Measurements from ENCODE around the gene HS2ST1.
A peak's percentile ranks its signal among the peaks of the same experiment; 100 is the strongest.
"Not testable (repeated sequence)": the region's sequence is repeated elsewhere in the genome, so short reads cannot be mapped to it uniquely, and the experiment has no call there.

Gene HS2ST1

GRCh38 chr1:87028576-87028975 is 114.1 kb downstream of the HS2ST1 start:
- DNase-seq: no peak

- DNase-seq: no peak
Observed at GRCh38 chr1:87030740-87031690, 116.6 kb downstream of the HS2ST1 start.

- no peak for DNase-seq
Observed at GRCh38 chr1:87034351-87034750, 119.9 kb downstream of the HS2ST1 start.

GRCh38 chr1:87039096-87039495 is 124.7 kb downstream of the HS2ST1 start:
- DNase-seq: no peak

- DNase-seq: no peak
Observed at GRCh38 chr1:87042111-87042811, 127.8 kb downstream of the HS2ST1 start.

- DNase-seq: no peak
Observed at GRCh38 chr1:87044424-87044823, 130.0 kb downstream of the HS2ST1 start.

GRCh38 chr1:87044840-87045239 is 130.4 kb downstream of the HS2ST1 start:
- DNase-seq: peak; percentile 6

GRCh38 chr1:87045761-87046304 is 131.4 kb downstream of the HS2ST1 start:
- peak; percentile 46 for DNase-seq

- DNase-seq: no peak
Observed at GRCh38 chr1:87046951-87047350, 132.5 kb downstream of the HS2ST1 start.

- DNase-seq: no peak
Observed at GRCh38 chr1:87048237-87048636, 133.8 kb downstream of the HS2ST1 start.

GRCh38 chr1:87051965-87052364 is 137.5 kb downstream of the HS2ST1 start:
- no peak for DNase-seq

- DNase-seq: no peak
Observed at GRCh38 chr1:87052400-87052799, 138.0 kb downstream of the HS2ST1 start.

- no peak for DNase-seq
Observed at GRCh38 chr1:87052961-87053360, 138.5 kb downstream of the HS2ST1 start.

GRCh38 chr1:87053446-87053845 is 139.0 kb downstream of the HS2ST1 start:
- DNase-seq: no peak

GRCh38 chr1:87056974-87057373 is 142.5 kb downstream of the HS2ST1 start:
- no peak for DNase-seq

- no peak for DNase-seq
Observed at GRCh38 chr1:87058343-87058649, 143.9 kb downstream of the HS2ST1 start.

GRCh38 chr1:87061742-87062156 is 147.3 kb downstream of the HS2ST1 start:
- no peak for DNase-seq

- no peak for DNase-seq
Observed at GRCh38 chr1:87062687-87063086, 148.3 kb downstream of the HS2ST1 start.

- DNase-seq: no peak
Observed at GRCh38 chr1:87064309-87064708, 149.9 kb downstream of the HS2ST1 start.

GRCh38 chr1:87064986-87065385 is 150.6 kb downstream of the HS2ST1 start:
- DNase-seq: no peak

GRCh38 chr1:87066708-87067107 is 152.3 kb downstream of the HS2ST1 start:
- not testable (repeated sequence) for DNase-seq

- DNase-seq: no peak
Observed at GRCh38 chr1:87072411-87072810, 158.0 kb downstream of the HS2ST1 start.

- no peak for DNase-seq
Observed at GRCh38 chr1:87072904-87073303, 158.5 kb downstream of the HS2ST1 start.

Measured in activated CD4-positive, alpha-beta T cell treated with anti-CD3 and anti-CD28 coated beads, Interleukin-2, amount 50 U/mL, for 1 hour (primary cell).